AG04450 (cell line): ENCODE measurements around the gene NT5DC3. TPM values are rescaled to one million over a fixed set of nuclear protein-coding genes. Genes with fewer than 3 reads are reported as not detected.

Experiments
- CTCF ChIA-PET: fragments of 300-600, 350-600 bp; formaldehyde crosslinking; extraction: SDS; loops from one replicate; lab custom pipeline; 2022; ENCODE audit warnings: antibody characterized with exemption, inconsistent platforms; lab: Charles Lee
- POLR2A ChIA-PET: fragments of 350-600 bp; formaldehyde crosslinking; extraction: SDS; loops from one replicate; lab custom pipeline; 2021; ENCODE audit warnings: antibody characterized with exemption, inconsistent platforms; lab: Yijun Ruan, JAX
- DNase-seq: peaks from one replicate; pipeline ENCODE4 v3.0.0-alpha.2; 2011; ENCODE audit warnings: low read depth, low spot score
- H3K27ac ChIP-seq: one replicate; pipeline ENCODE4 v1.5.1; 2012; ENCODE audit warnings: low read depth, low read length, control low read depth
- H3K27me3 ChIP-seq: one replicate; pipeline ENCODE4 v1.6.0; 2012; ENCODE audit warnings: low read length; ENCODE audit not compliant: control insufficient read depth, insufficient read depth
- H3K4me3 ChIP-seq: 2 replicates; pipeline ENCODE4 v1.5.1; 2011; ENCODE audit warnings: mild to moderate bottlenecking, low read depth, low read length, control low read depth
- H3K9me3 ChIP-seq: 2 replicates; pipeline ENCODE4 v1.5.1; 2012; ENCODE audit warnings: low read length; ENCODE audit not compliant: control insufficient read depth, insufficient read depth
- polyA plus RNA-seq: library from polyadenylated mRNA; depleted of rRNA; stranded (reverse); fragments of >200 nt; gene quantifications from 2 replicates; pipeline ENCODE4 v1.2.3, GENCODE V29; 2011
- TF ChIP-seq, protein P1 (sequence below): IDR thresholded peaks from 2 replicates; pipeline ENCODE4 v1.5.1; 2011; ENCODE audit warnings: low read depth, low read length, control low read depth, inconsistent platforms

The NT5DC3 gene
- polyA plus RNA-seq, 1 experiment, result 2.8 TPM

DNA sequence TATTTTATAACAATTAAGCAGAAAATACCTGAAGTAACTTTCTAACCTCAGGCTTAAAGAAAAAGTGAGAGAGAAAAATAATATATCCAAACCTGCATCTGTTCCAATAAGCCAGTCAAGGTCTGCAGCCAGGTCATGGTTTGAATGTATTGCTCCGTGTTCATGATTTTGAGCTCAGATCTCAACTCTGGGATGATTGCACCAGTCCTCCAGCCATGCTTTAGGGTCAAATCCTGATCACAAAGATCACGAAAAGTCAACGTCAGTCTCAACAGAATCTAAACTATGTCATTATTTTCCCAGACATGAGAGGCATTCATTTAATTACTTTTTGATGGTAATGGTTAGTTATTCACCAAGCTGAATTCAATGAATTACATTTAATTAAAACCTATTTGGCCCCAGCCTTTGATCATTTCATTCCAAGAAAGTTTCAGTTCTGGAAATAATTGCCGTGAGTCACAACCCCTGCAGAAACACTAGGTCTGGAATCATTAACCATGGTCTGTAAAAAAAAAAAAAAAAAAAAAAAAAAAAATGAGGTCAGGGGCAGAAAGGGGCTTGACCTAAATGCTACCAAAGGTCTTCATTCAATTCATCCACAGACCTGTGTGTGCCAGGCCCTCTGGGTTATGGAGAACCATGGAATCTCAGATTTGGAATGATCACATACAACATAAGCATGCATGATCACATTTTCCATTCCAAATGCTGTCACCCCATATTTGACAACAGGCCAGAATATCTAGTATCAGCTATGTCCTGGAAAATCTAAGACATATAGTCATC is 55.6 kb downstream of the NT5DC3 start:
- H3K27me3 ChIP-seq, result no peaks in the 10 kb centered on the region
- H3K27ac ChIP-seq, result no peak overlapping the region
- POLR2A ChIA-PET, result no interaction called here
- no peak overlapping the region for H3K4me3 ChIP-seq
- CTCF ChIA-PET, result interaction anchor here (0.6 to 0.7 kb wide), 3 partner anchors 8 to 48 kb away, joined by 3 to 5 read pairs (median 3); no protein-coding TSS in a partner anchor
- TF ChIP-seq, protein P1, sequence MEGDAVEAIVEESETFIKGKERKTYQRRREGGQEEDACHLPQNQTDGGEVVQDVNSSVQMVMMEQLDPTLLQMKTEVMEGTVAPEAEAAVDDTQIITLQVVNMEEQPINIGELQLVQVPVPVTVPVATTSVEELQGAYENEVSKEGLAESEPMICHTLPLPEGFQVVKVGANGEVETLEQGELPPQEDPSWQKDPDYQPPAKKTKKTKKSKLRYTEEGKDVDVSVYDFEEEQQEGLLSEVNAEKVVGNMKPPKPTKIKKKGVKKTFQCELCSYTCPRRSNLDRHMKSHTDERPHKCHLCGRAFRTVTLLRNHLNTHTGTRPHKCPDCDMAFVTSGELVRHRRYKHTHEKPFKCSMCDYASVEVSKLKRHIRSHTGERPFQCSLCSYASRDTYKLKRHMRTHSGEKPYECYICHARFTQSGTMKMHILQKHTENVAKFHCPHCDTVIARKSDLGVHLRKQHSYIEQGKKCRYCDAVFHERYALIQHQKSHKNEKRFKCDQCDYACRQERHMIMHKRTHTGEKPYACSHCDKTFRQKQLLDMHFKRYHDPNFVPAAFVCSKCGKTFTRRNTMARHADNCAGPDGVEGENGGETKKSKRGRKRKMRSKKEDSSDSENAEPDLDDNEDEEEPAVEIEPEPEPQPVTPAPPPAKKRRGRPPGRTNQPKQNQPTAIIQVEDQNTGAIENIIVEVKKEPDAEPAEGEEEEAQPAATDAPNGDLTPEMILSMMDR, result no peak
- no peaks in the 10 kb centered on the region for H3K9me3 ChIP-seq
- DNase-seq, result no peak

DNA sequence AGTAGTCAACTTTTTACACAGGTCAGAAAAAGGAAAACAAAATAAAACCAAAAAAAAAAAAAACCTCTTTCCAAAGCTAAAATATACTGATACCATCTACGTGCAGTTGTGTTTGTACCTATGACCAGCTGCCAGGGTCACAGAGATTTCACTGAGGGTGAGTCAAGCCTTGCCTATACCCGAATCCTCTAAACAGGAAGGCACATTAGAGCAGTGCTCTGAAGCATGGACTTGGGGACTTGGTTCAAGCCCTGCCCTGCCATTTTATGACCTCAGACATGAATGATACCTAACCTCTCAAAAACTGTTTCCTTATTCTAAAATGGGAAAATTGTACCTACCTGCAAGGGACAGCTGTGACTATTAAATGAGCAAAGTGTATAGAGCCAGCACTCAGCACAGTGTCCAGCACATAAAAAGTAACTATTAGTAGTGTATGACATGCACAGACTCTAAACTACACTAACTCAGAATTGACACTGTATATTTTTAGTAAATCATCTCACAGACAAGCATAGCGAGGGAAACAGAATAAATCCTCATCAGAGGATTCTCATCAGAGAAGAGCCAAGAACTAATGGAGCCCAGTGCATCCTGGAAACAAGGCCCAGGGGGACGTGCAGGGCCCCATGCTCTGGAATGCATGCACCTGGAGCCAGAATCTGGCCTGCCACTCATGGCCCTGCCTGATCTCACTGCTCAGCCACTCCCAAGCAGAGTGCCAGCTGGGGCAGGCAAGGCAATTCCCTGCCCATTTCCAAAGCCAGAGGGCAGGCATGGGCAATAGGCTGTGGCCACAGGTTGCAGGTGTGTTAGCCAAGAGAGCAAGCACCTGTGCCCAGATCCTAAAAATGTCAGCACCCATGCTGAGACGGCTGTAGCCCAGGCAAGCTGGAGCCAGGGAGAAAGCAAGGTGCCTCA is 57.0 kb downstream of the NT5DC3 start:
- POLR2A ChIA-PET, result no interaction called here
- Histone ChIP-seq H3K9me3 (no peaks in the 10 kb centered on the region), H3K27ac (no peak overlapping the region), H3K27me3 (no peaks in the 10 kb centered on the region), H3K4me3 (no peak overlapping the region)
- TF ChIP-seq, protein P1, result no peak
- CTCF ChIA-PET, result no interaction called here
- no peak for DNase-seq

DNA sequence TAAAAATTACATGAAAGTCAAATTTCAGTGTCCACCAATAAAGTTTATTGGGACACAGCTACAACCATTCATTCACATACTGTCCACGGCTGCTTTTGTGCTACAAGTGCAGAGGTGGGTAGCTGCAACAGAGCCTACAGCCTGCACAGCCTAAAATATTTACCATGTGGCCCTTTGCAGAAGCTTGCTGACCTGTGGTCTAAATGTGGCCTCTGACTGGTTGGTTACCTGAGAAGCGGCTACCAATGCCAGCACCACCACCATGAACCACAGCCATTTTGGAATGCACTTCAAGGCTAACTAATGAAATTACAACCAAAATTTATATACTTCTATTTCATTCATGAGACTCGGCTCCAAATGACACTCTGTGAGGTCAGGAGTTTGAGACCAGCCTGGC is 58.6 kb downstream of the NT5DC3 start:
- TF ChIP-seq, protein P1, result no peak
- ChIA-PET POLR2A (no interaction called here), CTCF (interaction anchor here (1.6 kb wide), 2 partner anchors 12 to 98 kb away, joined by 3 to 5 read pairs; no protein-coding TSS in a partner anchor)
- no peak overlapping the region for H3K4me3 ChIP-seq
- no peaks in the 10 kb centered on the region for H3K27me3 ChIP-seq
- H3K9me3 ChIP-seq, result no peaks in the 10 kb centered on the region; the same call in 1 of the 2 replicates
- no peak for DNase-seq
- no peak overlapping the region for H3K27ac ChIP-seq

DNA sequence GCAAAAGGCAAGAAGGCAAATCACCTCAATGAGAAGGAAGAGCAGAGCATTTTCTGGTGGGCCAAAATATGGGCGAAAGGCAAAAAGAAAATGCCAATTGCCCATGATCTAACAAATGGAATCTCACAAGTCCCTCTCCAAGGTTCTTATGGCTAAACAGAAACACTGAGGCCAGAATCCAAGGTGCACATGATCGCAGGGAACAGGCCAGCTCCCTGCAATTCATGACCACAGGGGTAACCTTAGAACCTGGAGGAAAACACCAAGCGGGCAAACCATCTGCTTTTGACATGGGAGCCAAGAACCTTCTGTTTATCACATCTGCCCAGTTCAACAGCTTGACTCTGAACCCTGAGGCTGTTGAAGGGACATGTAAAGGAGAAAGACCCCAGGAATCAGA is 60.0 kb downstream of the NT5DC3 start:
- no peak overlapping the region for H3K27ac ChIP-seq
- CTCF ChIA-PET, result interaction anchor here (1.6 to 2.2 kb wide), 3 partner anchors 10 to 99 kb away, joined by 3 to 8 read pairs (median 5); no protein-coding TSS in a partner anchor
- no peak for DNase-seq
- POLR2A ChIA-PET, result interaction anchor here (0.6 kb wide), 1 partner anchor 1897 kb away, joined by 7 read pairs; no protein-coding TSS in a partner anchor
- no peak overlapping the region for H3K4me3 ChIP-seq
- H3K9me3 ChIP-seq, result no peaks in the 10 kb centered on the region; the same call in 1 of the 2 replicates
- TF ChIP-seq, protein P1, result no peak
- H3K27me3 ChIP-seq, result no peaks in the 10 kb centered on the region
